ENCODE results near the gene ZNF219. TPM values are rescaled to one million over a fixed set of nuclear protein-coding genes. Genes with fewer than 3 reads are reported as not detected.
A peak's percentile ranks its signal among the peaks of the same experiment; 100 is the strongest.

ZNF219 gene
- total and polyA plus RNA-seq, 2 of the 13 experiments (the other 11 are each of a cell fraction or from before 2014, with no cell fraction given) = 34.5 to 36.6 TPM

- no peak for TF ChIP-seq HNF1A (IDR thresholded peaks at IDR 0.05; ENCODE audit: low read depth)
- TF ChIP-seq HNF1A (CRISPR knock-in tag; IDR thresholded peaks at IDR 0.05; ENCODE audit: borderline replicate concordance) = no peak
- TF ChIP-seq REPIN1 (CRISPR knock-in tag; IDR thresholded peaks at IDR 0.05; ENCODE audit: borderline replicate concordance, low read depth) = no peak
- no peak for TF ChIP-seq ZNF557 (CRISPR knock-in tag; IDR thresholded peaks at IDR 0.05)
- no peak for TF ChIP-seq ZNF547 (CRISPR knock-in tag; IDR thresholded peaks at IDR 0.05)
- TF ChIP-seq HMG20B (CRISPR knock-in tag; conservative IDR thresholded peaks at IDR 0.05) = no peak
- no peak for TF ChIP-seq EZH2 (conservative IDR thresholded peaks at IDR 0.05; ENCODE audit: low read depth, low read length)
- no peak for TF ChIP-seq CEBPZ (IDR thresholded peaks at IDR 0.05; ENCODE audit: low read length)
- TF ChIP-seq TBX2 (CRISPR knock-in tag; IDR thresholded peaks at IDR 0.05; ENCODE audit: borderline replicate concordance) = 0 out of 2 replicates have a peak, but pooled peaks have one; percentile 34
- TF ChIP-seq NCOA5 (CRISPR knock-in tag; IDR thresholded peaks at IDR 0.05) = no peak
- TF ChIP-seq ZNF891 (CRISPR knock-in tag; IDR thresholded peaks at IDR 0.05) = no peak
- no peak for TF ChIP-seq ZNF737 (CRISPR knock-in tag; IDR thresholded peaks at IDR 0.05; ENCODE audit: borderline replicate concordance)
- no peak for TF ChIP-seq RAD51 (IDR thresholded peaks at IDR 0.05; ENCODE audit: borderline replicate concordance)
- TF ChIP-seq AKAP8 (CRISPR knock-in tag; IDR thresholded peaks at IDR 0.05) = peak; percentile 76; the same call in 1 of the 2 replicates
- no peak for TF ChIP-seq TFDP2 (CRISPR knock-in tag; IDR thresholded peaks at IDR 0.05)
- TF ChIP-seq HMGXB3 (CRISPR knock-in tag; IDR thresholded peaks at IDR 0.05; ENCODE audit: borderline replicate concordance) = no peak
- no peak for TF ChIP-seq ZNF296 (CRISPR knock-in tag; conservative IDR thresholded peaks at IDR 0.05)
Measured at GRCh38 chr14:21043974-21044618, 54.4 kb downstream of the ZNF219 start (continued).

Data from HepG2 (cell line).